ENCODE data around the gene ZFP36. TPM values are rescaled to one million over a fixed set of nuclear protein-coding genes. Genes with fewer than 3 reads are reported as not detected.

Gene ZFP36
- total RNA-seq, 1 experiment from 2014 or later = 17.3 TPM

GRCh38 chr19:39428283-39429112, 21.9 kb downstream of the ZFP36 start (continued):
- TF ChIP-seq ZNF281 (CRISPR knock-in tag; IDR thresholded peaks at IDR 0.05) (no peak; the same call in 1 of the 2 replicates), USF1 (CRISPR knock-in tag; IDR thresholded peaks at IDR 0.05) (no peak), AR (CRISPR knock-in tag; IDR thresholded peaks at IDR 0.05) (no peak), MAX (CRISPR knock-in tag; IDR thresholded peaks at IDR 0.05) (peak; percentile 30; the same call in 1 of the 2 replicates), ZNF532 (CRISPR knock-in tag; IDR thresholded peaks at IDR 0.05; ENCODE audit: borderline replicate concordance) (no peak; the same call in 1 of the 2 replicates), TEAD4 (CRISPR knock-in tag; IDR thresholded peaks at IDR 0.05) (peak; percentile 96), CDX4 (CRISPR knock-in tag; IDR thresholded peaks at IDR 0.05; ENCODE audit: borderline replicate concordance) (no peak), PRDM15 (CRISPR knock-in tag; IDR thresholded peaks at IDR 0.05) (peak; percentile 72; the same call in 1 of the 2 replicates), ZBTB43 (CRISPR knock-in tag; IDR thresholded peaks at IDR 0.05) (no peak), CREB1 (CRISPR knock-in tag; IDR thresholded peaks at IDR 0.05) (no peak), ZMAT4 (CRISPR knock-in tag; IDR thresholded peaks at IDR 0.05) (no peak), TEAD1 (CRISPR knock-in tag; IDR thresholded peaks at IDR 0.05) (peak; percentile 98)
